K562 (cell line): ENCODE data around the gene VPS33B. TPM values are rescaled to one million over a fixed set of nuclear protein-coding genes. Genes with fewer than 3 reads are reported as not detected.

Experiments used
- ATAC-seq: fragments of 200-7000 bp; cut with Tn5 transposase; 3 replicates; pipeline ENCODE4 v1.9.1; 2020; ENCODE audit warnings: moderate library complexity
- BruUV-seq: library from RNA; stranded (reverse); fragments of 400-500 nt; replicated peaks from 2 replicates; lab custom pipeline; 2021; lab: Mats Ljungman, UMichigan
- CTCF ChIA-PET: fragments of 300-600 bp; formaldehyde crosslinking; extraction: SDS; loops from one replicate; lab custom pipeline; 2021; ENCODE audit warnings: low intra/inter-chr PET ratio; lab: Yijun Ruan, JAX
- POLR2A ChIA-PET: fragments of 300-600, 350-650 bp; sonication (Branson Sonifier 250); formaldehyde crosslinking; extraction: SDS; loops from one replicate; lab custom pipeline; 2021; ENCODE audit warnings: antibody characterized with exemption, inconsistent platforms; lab: Yijun Ruan, JAX
- DNase-seq, 4 experiments: peaks; one replicate each; pipeline versions ENCODE4 v3.0.0 to v3.0.0-alpha.2; 2011 to 2018; ENCODE audit warnings: low spot score in 3 of 4, mixed read lengths in 3 of 4; ENCODE audit errors: extremely low read depth in 1 of 4
- FAIRE-seq: peaks from 2 replicates; lab custom pipeline; 2011; peaks lifted over from hg19 to GRCh38; lab: Jason Lieb, UNC
- H2AFZ ChIP-seq: 2 replicates; pipeline ENCODE4 v1.6.0; 2011; ENCODE audit warnings: low read depth, low read length, control low read depth, inconsistent platforms
- H3K27ac ChIP-seq: fragments of 200-600 bp; 3 replicates; pipeline ENCODE4 v1.8.0; 2011; ENCODE audit warnings: low read depth, mild to moderate bottlenecking, control low read depth, inconsistent platforms, low read length, moderate library complexity, mixed read lengths; ENCODE audit errors: extremely low read depth
- H3K27me3 ChIP-seq, 2 experiments: fragments of 300-600 bp in 1 of 2; 2 replicates in 1 of 2; 3 replicates in 1 of 2; pipeline versions ENCODE4 v1.6.0 to v1.8.0; 2011; ENCODE audit warnings: inconsistent platforms in 2 of 2, low read length in 2 of 2, mild to moderate bottlenecking in 1 of 2, mixed read lengths in 1 of 2, moderate library complexity in 1 of 2; ENCODE audit not compliant: control insufficient read depth in 2 of 2, insufficient read depth in 2 of 2
- H3K36me3 ChIP-seq: fragments of 300-600 bp; 3 replicates; pipeline ENCODE4 v1.8.0; 2011; ENCODE audit warnings: mild to moderate bottlenecking, low read length, inconsistent platforms; ENCODE audit not compliant: control insufficient read depth, insufficient read depth
- H3K4me1 ChIP-seq, 2 experiments: fragments of 200-600 bp in 1 of 2; replicated peaks in 1 of 2; 2 replicates in 1 of 2; 3 replicates in 1 of 2; pipeline versions ENCODE4 v1.5.1 to v1.8.0; 2011; ENCODE audit warnings: inconsistent platforms in 2 of 2, low read length in 2 of 2, mild to moderate bottlenecking in 1 of 2, mixed read lengths in 1 of 2, moderate library complexity in 1 of 2; ENCODE audit not compliant: control insufficient read depth in 2 of 2, insufficient read depth in 2 of 2
- H3K4me2 ChIP-seq: 2 replicates; pipeline ENCODE4 v1.6.1; 2011; ENCODE audit warnings: low read length, control low read depth, inconsistent platforms, mixed read lengths; ENCODE audit not compliant: insufficient read depth
- H3K4me3 ChIP-seq: fragments of 200-600 bp; sonication (generic), shearing (Covaris generic); 2 replicates; pipeline ENCODE4 v1.5.1; 2016; ENCODE audit warnings: control low read depth, inconsistent platforms
- H3K79me2 ChIP-seq: fragments of 200-600 bp; 3 replicates; pipeline ENCODE4 v1.8.0; 2011; ENCODE audit warnings: low read length, inconsistent platforms; ENCODE audit not compliant: control insufficient read depth, insufficient read depth
- H3K9ac ChIP-seq, 2 experiments: 2 replicates each; pipeline versions ENCODE4 v1.6.0 to v1.6.1; 2011; ENCODE audit warnings: low read depth in 2 of 2, low read length in 2 of 2, control low read depth in 1 of 2, inconsistent platforms in 1 of 2, mild to moderate bottlenecking in 1 of 2, mixed read lengths in 1 of 2; ENCODE audit not compliant: insufficient read depth in 1 of 2
- H3K9me1 ChIP-seq: one replicate; pipeline ENCODE4 v1.6.0; 2011; ENCODE audit warnings: inconsistent platforms, mild to moderate bottlenecking, low read length, moderate library complexity; ENCODE audit not compliant: control insufficient read depth, insufficient read depth
- H3K9me3 ChIP-seq: replicated peaks from 2 replicates; pipeline ENCODE4 v1.5.1; 2011; ENCODE audit warnings: low read depth, low read length, inconsistent platforms; ENCODE audit not compliant: control insufficient read depth, insufficient read depth
- H4K20me1 ChIP-seq: replicated peaks from 2 replicates; pipeline ENCODE4 v1.6.1; 2011; ENCODE audit warnings: low read length, inconsistent platforms, mixed read lengths; ENCODE audit not compliant: control insufficient read depth, insufficient read depth
- FOXJ2 ChIP-seq: fragments of 200-800 bp; sonication (Bioruptor generic); IDR thresholded peaks from 2 replicates; pipeline ENCODE4 v1.6.1; 2016; ENCODE audit warnings: missing genetic modification characterization, missing compliant biosample characterization
- KLF13 ChIP-seq: fragments of 450-650 bp; IDR thresholded peaks from 2 replicates; pipeline ENCODE4 v1.6.1; 2016; ENCODE audit warnings: missing genetic modification characterization, low read depth, mild to moderate bottlenecking, missing compliant biosample characterization, moderate library complexity, borderline replicate concordance
- NR3C1 ChIP-seq: sonication (generic); formaldehyde crosslinking; IDR thresholded peaks from 2 replicates; pipeline ENCODE4 v1.8.1; 2022; ENCODE audit warnings: missing genetic modification reagents
- PHTF2 ChIP-seq: fragments of 250-450 bp; sonication (Bioruptor Pico); IDR thresholded peaks from 2 replicates; pipeline ENCODE4 v1.5.0; 2021; ENCODE audit warnings: mild to moderate bottlenecking
- SIN3B ChIP-seq: fragments of 450-650 bp; IDR thresholded peaks from 2 replicates; pipeline ENCODE4 v1.6.1; 2017; ENCODE audit warnings: low read depth, mild to moderate bottlenecking, moderate library complexity
- SRSF3 ChIP-seq: fragments of 200-400 bp; formaldehyde crosslinking; IDR thresholded peaks from 2 replicates; pipeline ENCODE4 v1.6.1; 2016; ENCODE audit warnings: mild to moderate bottlenecking, low read length, moderate library complexity; ENCODE audit not compliant: insufficient read depth
- TAF15 ChIP-seq: fragments of 200-400 bp; formaldehyde crosslinking; IDR thresholded peaks from 2 replicates; pipeline ENCODE4 v1.6.1; 2017; ENCODE audit warnings: mild to moderate bottlenecking, low read depth, low read length, moderate library complexity
- ZBTB40 ChIP-seq, 2 experiments: fragments of 450-650 bp in 1 of 2; sonication (generic) in 1 of 2; formaldehyde crosslinking in 1 of 2; IDR thresholded peaks; 2 replicates each; pipeline versions ENCODE4 v1.7.1 to v1.9.0; 2016 to 2022; ENCODE audit warnings: inconsistent platforms in 1 of 2, mild to moderate bottlenecking in 1 of 2, missing genetic modification reagents in 1 of 2
- ZNF24 ChIP-seq: fragments of 450-650 bp; IDR thresholded peaks from 2 replicates; pipeline ENCODE4 v1.6.1; 2016
- ZNF766 ChIP-seq: fragments of 200-800 bp; sonication (Bioruptor generic); conservative IDR thresholded peaks from 2 replicates; pipeline ENCODE4 v1.6.1; 2016; ENCODE audit warnings: missing genetic modification characterization, missing compliant biosample characterization
- WGBS: fragments of 100-300 bp; shearing (Covaris generic); methylation state at CpG from one replicate; pipeline ENCODE4 v1.1.6; 2016; ENCODE audit warnings: low coverage, mixed read lengths; ENCODE audit not compliant: insufficient coverage; ENCODE audit errors: missing lambda C conversion rate; 5-methylcytosine and 5-hydroxymethylcytosine counted together
- in situ Hi-C: fragments of 300-500 bp; cut with MboI; formaldehyde crosslinking; loops from 4 replicates; pipeline ENCODE4 v1.15.0; 2018; ENCODE audit warnings: inconsistent platforms, mixed read lengths
- intact Hi-C: fragments of 100-400 bp; cut with micrococcal nuclease; formaldehyde crosslinking; loops from 2 replicates; pipeline ENCODE4 v1.14.2; 2022
- polyA plus RNA-seq, 8 experiments: library from polyadenylated mRNA; depleted of rRNA in 4 of 8; stranded (reverse) in 5 of 8; unstranded in 3 of 8; fragments of >200 nt; fragmentation: Nextera tagmentation in 2 of 8; fragmentation: Illumina TruSeq in 1 of 8; extraction: Ambion mirVana in 2 of 8; extraction: Trizol in 1 of 8; gene quantifications; 2 replicates each; pipeline versions ENCODE4 v1.2.1 to v1.2.3, GENCODE V29; 2011 to 2014; ENCODE audit warnings: inconsistent platforms in 1 of 8, missing spikeins in 1 of 8
- total RNA-seq, 7 experiments: library from RNA; depleted of rRNA in 6 of 7; stranded (reverse); fragments of >200 nt in 6 of 7; fragmentation: Illumina TruSeq in 2 of 7; extraction: Trizol in 2 of 7; gene quantifications; 2 replicates each; pipeline versions ENCODE4 v1.2.1 to v1.2.3, GENCODE V29; 2011 to 2021; ENCODE audit warnings: low replicate concordance in 1 of 7
- TF ChIP-seq, protein P1 (sequence below), 2 experiments: fragments of 450-650 bp; IDR thresholded peaks; 2 replicates each; pipeline ENCODE4 v1.6.1; 2016

VPS33B gene
- total and polyA plus RNA-seq, 9 of the 15 experiments (the other 6 are each of a cell fraction or from before 2014, with no cell fraction given): 9.4 to 25.5 (median 14.8) TPM

- no peaks in the 10 kb centered on the region for H3K9me3 ChIP-seq
- peak overlapping the region; percentile 78; the same call in 1 of the 2 replicates for H2AFZ ChIP-seq
- peaks cover 12 to 28% of the 10 kb centered on the region in 2 experiments; a peak in 4 of 5 replicates for H3K4me1 ChIP-seq
- ChIA-PET CTCF (no interaction called here), POLR2A (interaction anchor here (0.7 to 2.4 kb wide), 16 partner anchors 9 to 304 kb away, joined by 3 to 15 read pairs (median 4); partner anchors contain the start of gene VPS33B)
- H3K27me3 ChIP-seq: no peaks in the 10 kb centered on the region
- FAIRE-seq (no peak), ATAC-seq (peak; percentile 28), DNase-seq (peak in 3 of 4 experiments; percentile 44 to 72 (median 72))
- peaks cover 71% of the 10 kb centered on the region for H3K79me2 ChIP-seq
- no TSS peak for BruUV-seq
- H3K9me1 ChIP-seq: no peaks in the 10 kb centered on the region
- peaks cover 3% of the 10 kb centered on the region; the same call in 1 of the 2 replicates for H4K20me1 ChIP-seq
- H3K9ac ChIP-seq: peak overlapping the region; percentile 98 to 100
- in situ Hi-C loops (no loop called here), intact Hi-C loops (loop anchor here (5.0 kb wide), 2 partner anchors 37 to 53 kb away; no protein-coding TSS in a partner anchor)
- WGBS: 0% methylated on average over 24 of the region's 50 CpGs
- H3K4me3 ChIP-seq: peak overlapping the region; percentile 91
- peak overlapping the region; percentile 91 for H3K4me2 ChIP-seq
- H3K27ac ChIP-seq: peak overlapping the region; percentile 99
- peaks cover 26% of the 10 kb centered on the region; the same call in 2 of the 3 replicates for H3K36me3 ChIP-seq
- TF ChIP-seq, protein P1, sequence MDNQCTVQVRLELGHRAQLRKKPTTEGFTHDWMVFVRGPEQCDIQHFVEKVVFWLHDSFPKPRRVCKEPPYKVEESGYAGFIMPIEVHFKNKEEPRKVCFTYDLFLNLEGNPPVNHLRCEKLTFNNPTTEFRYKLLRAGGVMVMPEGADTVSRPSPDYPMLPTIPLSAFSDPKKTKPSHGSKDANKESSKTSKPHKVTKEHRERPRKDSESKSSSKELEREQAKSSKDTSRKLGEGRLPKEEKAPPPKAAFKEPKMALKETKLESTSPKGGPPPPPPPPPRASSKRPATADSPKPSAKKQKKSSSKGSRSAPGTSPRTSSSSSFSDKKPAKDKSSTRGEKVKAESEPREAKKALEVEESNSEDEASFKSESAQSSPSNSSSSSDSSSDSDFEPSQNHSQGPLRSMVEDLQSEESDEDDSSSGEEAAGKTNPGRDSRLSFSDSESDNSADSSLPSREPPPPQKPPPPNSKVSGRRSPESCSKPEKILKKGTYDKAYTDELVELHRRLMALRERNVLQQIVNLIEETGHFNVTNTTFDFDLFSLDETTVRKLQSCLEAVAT (IDR thresholded peaks at IDR 0.05): peak in 1 of 2 experiments; percentile 18; a peak in 1 of 4 replicates
- peak; percentile 62; the same call in 1 of the 2 replicates for TF ChIP-seq NR3C1 (CRISPR knock-in tag)
- TF ChIP-seq TAF15: no peak
- TF ChIP-seq SIN3B: 0 out of 2 replicates have a peak, but pooled peaks have one; percentile 21
- TF ChIP-seq PHTF2 (CRISPR knock-in tag): no peak
- TF ChIP-seq SRSF3: peak; percentile 75; the same call in 1 of the 2 replicates
- TF ChIP-seq KLF13 (tag): 0 out of 2 replicates have a peak, but pooled peaks have one; percentile 7
- TF ChIP-seq ZBTB40 (IDR thresholded peaks at IDR 0.05): no peak
- TF ChIP-seq ZBTB40 (CRISPR knock-in tag; IDR thresholded peaks at IDR 0.05): no peak
- TF ChIP-seq ZNF766 (CRISPR knock-in tag): 0 out of 2 replicates have a peak, but pooled peaks have one; percentile 25
- 0 out of 2 replicates have a peak, but pooled peaks have one; percentile 12 for TF ChIP-seq ZNF24
- TF ChIP-seq FOXJ2 (tag): 0 out of 2 replicates have a peak, but pooled peaks have one; percentile 4
Observed at GRCh38 chr15:90994059-90994416, 28.4 kb downstream of the VPS33B start.
